Heart right ventricle (tissue), 16 donors: ENCODE measurements around the gene OPRD1. TPM values are rescaled to one million over a fixed set of nuclear protein-coding genes. Genes with fewer than 3 reads are reported as not detected.

Source experiments
- ATAC-seq, 8 donors: fragments of 200-7000 bp; cut with Tn5 transposase; one replicate each; pipeline ENCODE4 v1.9.1; 2020; ENCODE audit warnings: mild to moderate bottlenecking in 8 of 8, moderate library complexity in 8 of 8, moderate number of reproducible peaks in 1 of 8
- DNase-seq, 2 donors: peaks; one replicate each; pipeline ENCODE4 v3.0.0-alpha.2; 2020
- H3K27ac ChIP-seq, 10 donors: fragments of 200-600 bp; sonication (generic) in 2 of 10; one replicate each; pipeline versions ENCODE4 v1.5.0 to v1.8.0; 2020 to 2022; ENCODE audit warnings: mild to moderate bottlenecking in 3 of 10
- H3K27me3 ChIP-seq, 7 donors: fragments of 200-600 bp; one replicate each; pipeline ENCODE4 v1.8.0; 2021 to 2022; ENCODE audit warnings: mild to moderate bottlenecking in 2 of 7
- H3K36me3 ChIP-seq, 9 donors: fragments of 200-600 bp; sonication (generic) in 1 of 9; one replicate each; pipeline versions ENCODE4 v1.5.0 to v1.8.0; 2020 to 2022; ENCODE audit warnings: mild to moderate bottlenecking in 2 of 9
- H3K4me1 ChIP-seq, 9 donors: fragments of 200-600 bp; sonication (generic) in 1 of 9; one replicate each; pipeline versions ENCODE4 v1.5.0 to v1.8.0; 2020 to 2022; ENCODE audit warnings: mild to moderate bottlenecking in 4 of 9
- H3K4me3 ChIP-seq, 10 donors: fragments of 200-600 bp; sonication (generic) in 2 of 10; one replicate each; pipeline versions ENCODE4 v1.5.0 to v1.8.0; 2020 to 2022; ENCODE audit warnings: mild to moderate bottlenecking in 7 of 10, moderate library complexity in 2 of 10
- H3K9me3 ChIP-seq, 11 donors: fragments of 200-600 bp in 10 of 11; sonication (generic) in 2 of 11; one replicate each; pipeline versions ENCODE4 v1.5.0 to v1.8.0; 2013 to 2022; ENCODE audit warnings: mild to moderate bottlenecking in 2 of 11, control low read depth in 1 of 11, moderate library complexity in 1 of 11
- WGBS, 2 donors: extraction: QIAGEN DNeasy Blood & Tissue Kit; methylation state at CpG; one replicate each; pipeline ENCODE4 v1.1.7; 2013; ENCODE audit warnings: inconsistent platforms in 1 of 2; 5-methylcytosine and 5-hydroxymethylcytosine counted together
- intact Hi-C, 10 donors: fragments of 100-400 bp; cut with DNase I; formaldehyde crosslinking; loops; one replicate each; pipeline versions ENCODE4 v1.11.1 to v1.14.2; 2022
- polyA plus RNA-seq, 2 donors: library from polyadenylated mRNA; stranded (reverse); fragments of 200-250 nt; gene quantifications; one replicate each; pipeline ENCODE4 v1.2.3, GENCODE V29; 2013
- total RNA-seq, 10 donors: library from RNA; stranded (reverse); fragmentation: NEBNext Ultra II Directional in 3 of 10; extraction: Animal tissue kit (Norgen Biotek cat#: 25700) in 3 of 10; gene quantifications; one replicate each; pipeline versions ENCODE4 v1.2.1 to v1.2.4, GENCODE V29; 2021 to 2023
- TF ChIP-seq, protein P1 (sequence below), 9 donors: fragments of 200-600 bp; sonication (generic) in 2 of 9; IDR thresholded peaks; one replicate each; pipeline versions ENCODE4 v1.5.0 to v1.8.0; 2021 to 2022; ENCODE audit warnings: antibody characterized with exemption in 9 of 9, mild to moderate bottlenecking in 5 of 9, moderate library complexity in 1 of 9
- donor health status: Arrhythmogenic right ventricular cardiomyopathy.
- donor health status: ischemic (EF 13 %, LVEDD 7.1; RV severe dilation, severe dysfunction).
- donor health status: healthy with polysubstance abuse.
- donor health status: DM: no; HTN: yes; CAD: no.
- donor health status: DM: no; HTN: no; CAD: no.
- donor health status: ischemic (EF 25% LVEDD 6.9; RV normal size, moderate dysfunction).
- donor health status: ischemic (EF 25% LVEDD 5.7; RV mildly dilated, moderate dysfunction).
- donor health status: healthy.
- donor health status: DM: yes; HTN: yes; CAD: no.
- donor health status: Ischemic cardiomyopathy.
- donor health status: ischemic (EF 35%, LVEDD 5.7; RV mildly dilated, moderate dysfunction).
- donor health status: nonischemic (EF 11% LVEDD 7.7; RV severe dilation, severe dysfunction).
- donor health status: DM: yes; HTN: yes; CAD: no.
- donor health status: PGD.
- donor health status: ischemic (EF 29% LVEDD 5.4; RV normal size, mild dysfunction).
- donor health status: nonischemic (EF 23%, LVEDD 6.1; RV moderate dilation, normal function).

Gene OPRD1
- total and polyA plus RNA-seq, 12 donors = 0.02 to 0.04 TPM; not detected in 10

GRCh38 chr1:28862571-28863403, 50.8 kb downstream of the OPRD1 start:
- 86 to 95% methylated on average over 66 of the region's 66 CpGs for WGBS, 2 donors
- H3K9me3 ChIP-seq = no peaks in the 10 kb centered on the region
- no peak overlapping the region for H3K27ac ChIP-seq
- DNase-seq (no peak), ATAC-seq (no peak)
- H3K4me1 ChIP-seq = no peaks in the 10 kb centered on the region
- intact Hi-C loops = loop anchor here in 2 of 10 donors (5.0 to 10.0 kb wide), 2 partner anchors 60 to 328 kb away; no protein-coding TSS in a partner anchor
- TF ChIP-seq, protein P1, sequence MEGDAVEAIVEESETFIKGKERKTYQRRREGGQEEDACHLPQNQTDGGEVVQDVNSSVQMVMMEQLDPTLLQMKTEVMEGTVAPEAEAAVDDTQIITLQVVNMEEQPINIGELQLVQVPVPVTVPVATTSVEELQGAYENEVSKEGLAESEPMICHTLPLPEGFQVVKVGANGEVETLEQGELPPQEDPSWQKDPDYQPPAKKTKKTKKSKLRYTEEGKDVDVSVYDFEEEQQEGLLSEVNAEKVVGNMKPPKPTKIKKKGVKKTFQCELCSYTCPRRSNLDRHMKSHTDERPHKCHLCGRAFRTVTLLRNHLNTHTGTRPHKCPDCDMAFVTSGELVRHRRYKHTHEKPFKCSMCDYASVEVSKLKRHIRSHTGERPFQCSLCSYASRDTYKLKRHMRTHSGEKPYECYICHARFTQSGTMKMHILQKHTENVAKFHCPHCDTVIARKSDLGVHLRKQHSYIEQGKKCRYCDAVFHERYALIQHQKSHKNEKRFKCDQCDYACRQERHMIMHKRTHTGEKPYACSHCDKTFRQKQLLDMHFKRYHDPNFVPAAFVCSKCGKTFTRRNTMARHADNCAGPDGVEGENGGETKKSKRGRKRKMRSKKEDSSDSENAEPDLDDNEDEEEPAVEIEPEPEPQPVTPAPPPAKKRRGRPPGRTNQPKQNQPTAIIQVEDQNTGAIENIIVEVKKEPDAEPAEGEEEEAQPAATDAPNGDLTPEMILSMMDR (IDR thresholded peaks at IDR 0.05) = no peak
- H3K36me3 ChIP-seq = no peaks in the 10 kb centered on the region
- peaks cover 0 to 28% (median 10%) of the 10 kb centered on the region in 7 donors for H3K27me3 ChIP-seq
- no peak overlapping the region for H3K4me3 ChIP-seq

DNA sequence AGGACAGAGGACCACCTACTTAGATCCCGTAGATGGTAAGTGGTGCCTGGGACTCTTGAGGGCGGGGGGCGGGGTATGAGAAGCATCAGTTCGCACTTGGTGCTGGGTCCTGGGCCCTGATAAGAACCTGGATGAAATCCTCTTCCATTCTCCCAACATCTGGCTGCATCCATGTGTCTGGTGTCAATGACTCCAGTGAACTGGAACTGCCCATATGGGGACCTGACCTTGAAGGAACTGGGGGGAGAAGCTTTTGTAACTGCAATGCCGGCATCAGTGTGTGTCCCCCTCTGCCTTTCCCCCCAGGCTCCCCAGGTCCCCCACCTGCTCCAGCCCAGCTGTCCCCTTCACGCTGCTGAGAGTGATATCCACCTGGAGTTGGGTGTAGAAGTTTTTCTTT, 52.7 kb downstream of the OPRD1 start:
- TF ChIP-seq, protein P1 (IDR thresholded peaks at IDR 0.05) = no peak
- no peaks in the 10 kb centered on the region for H3K36me3 ChIP-seq
- 65% methylated on average over 6 of the region's 6 CpGs for WGBS, 2 donors
- H3K4me1 ChIP-seq = no peaks in the 10 kb centered on the region
- H3K9me3 ChIP-seq = no peaks in the 10 kb centered on the region
- intact Hi-C loops = loop anchor here in 3 of 10 donors (5.0 to 10.0 kb wide), 3 partner anchors 52 to 330 kb away; partner anchors contain the start of gene OPRD1 (in 1 of the 3)
- peaks cover 0 to 45% (median 15%) of the 10 kb centered on the region in 7 donors for H3K27me3 ChIP-seq
- no peak overlapping the region for H3K4me3 ChIP-seq
- no peak overlapping the region for H3K27ac ChIP-seq
- no peak for ATAC-seq
- no peak for DNase-seq

DNA sequence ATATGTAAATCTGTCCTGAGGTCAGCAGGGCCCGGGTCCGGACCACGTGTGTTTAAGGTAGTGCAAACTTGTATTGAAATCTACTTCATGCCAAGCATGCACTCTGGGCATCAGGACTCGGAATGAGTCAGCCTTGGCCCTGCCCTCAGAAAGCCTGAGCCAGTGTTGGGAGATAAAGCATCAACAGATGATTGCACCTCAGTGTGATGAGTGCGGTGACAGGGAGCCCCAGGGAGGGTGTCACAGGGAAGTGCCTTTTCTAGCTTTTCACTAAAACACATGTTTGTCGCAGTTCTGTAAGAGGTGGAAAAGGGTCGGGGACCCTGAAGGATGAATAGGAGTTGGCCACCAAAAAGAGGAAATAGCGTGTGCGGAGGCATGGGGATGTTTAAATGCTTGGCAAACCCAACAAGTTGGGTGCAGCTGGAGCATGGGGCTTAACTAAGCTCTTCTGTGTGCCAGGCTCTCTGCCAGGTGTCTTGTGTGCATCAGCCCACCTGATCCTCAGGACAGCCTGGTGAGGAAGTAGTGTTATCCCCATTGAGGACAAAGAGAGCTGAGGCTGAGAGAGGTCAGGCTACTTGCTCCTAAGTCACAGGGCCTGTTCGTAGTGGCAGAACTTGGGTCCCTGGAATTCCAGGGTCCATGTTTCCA, 54.2 kb downstream of the OPRD1 start:
- TF ChIP-seq, protein P1 (IDR thresholded peaks at IDR 0.05) = no peak
- intact Hi-C loops = loop anchor here in 2 of 10 donors (5.0 to 10.0 kb wide), 2 partner anchors 54 to 331 kb away; partner anchors contain the start of gene OPRD1 (in 1 of the 2)
- H3K36me3 ChIP-seq = no peaks in the 10 kb centered on the region
- 72 to 76% methylated on average over 10 of the region's 10 CpGs for WGBS, 2 donors
- no peak overlapping the region for H3K4me3 ChIP-seq
- H3K9me3 ChIP-seq = no peaks in the 10 kb centered on the region
- peaks cover 0 to 47% (median 16%) of the 10 kb centered on the region in 7 donors for H3K27me3 ChIP-seq
- DNase-seq (no peak), ATAC-seq (no peak)
- H3K4me1 ChIP-seq = no peaks in the 10 kb centered on the region
- H3K27ac ChIP-seq = no peak overlapping the region

DNA sequence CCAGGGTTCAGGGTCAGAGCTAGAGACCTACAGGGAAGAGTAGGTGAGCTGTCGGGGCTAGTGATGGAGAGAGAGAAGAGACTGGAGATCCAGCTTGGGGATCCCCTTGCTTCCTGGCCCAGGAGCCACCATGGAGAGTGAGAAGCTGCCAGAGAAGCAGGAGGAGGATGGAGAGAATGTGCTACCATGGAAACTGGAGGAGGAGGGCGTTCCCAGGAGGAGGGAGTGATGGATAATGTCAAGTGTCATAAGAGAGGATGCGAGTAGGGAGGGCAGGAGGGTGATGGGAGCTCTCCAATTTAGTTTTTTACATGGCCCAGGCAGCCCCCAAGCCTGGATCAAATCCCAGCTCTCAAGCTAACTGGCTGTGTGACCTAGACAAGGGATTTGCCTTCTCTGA, 55.9 kb downstream of the OPRD1 start:
- H3K27me3 ChIP-seq = peaks cover 0 to 45% (median 20%) of the 10 kb centered on the region in 7 donors
- WGBS, 2 donors = 56 to 57% methylated on average over 3 of the region's 3 CpGs
- H3K9me3 ChIP-seq = no peaks in the 10 kb centered on the region
- H3K36me3 ChIP-seq = no peaks in the 10 kb centered on the region
- intact Hi-C loops = loop anchor here in 2 of 10 donors (5.0 to 10.0 kb wide), 2 partner anchors 56 to 333 kb away; partner anchors contain the start of gene OPRD1 (in 1 of the 2)
- H3K27ac ChIP-seq = no peak overlapping the region
- TF ChIP-seq, protein P1 (IDR thresholded peaks at IDR 0.05) = no peak
- H3K4me3 ChIP-seq = no peak overlapping the region
- DNase-seq (no peak), ATAC-seq (no peak)
- H3K4me1 ChIP-seq = no peaks in the 10 kb centered on the region
